ENCODE measurements around the gene RET. TPM values are rescaled to one million over a fixed set of nuclear protein-coding genes. Genes with fewer than 3 reads are reported as not detected.

RET gene
- total RNA-seq, 1 donor from 2014 or later: 1.0 TPM

DNA sequence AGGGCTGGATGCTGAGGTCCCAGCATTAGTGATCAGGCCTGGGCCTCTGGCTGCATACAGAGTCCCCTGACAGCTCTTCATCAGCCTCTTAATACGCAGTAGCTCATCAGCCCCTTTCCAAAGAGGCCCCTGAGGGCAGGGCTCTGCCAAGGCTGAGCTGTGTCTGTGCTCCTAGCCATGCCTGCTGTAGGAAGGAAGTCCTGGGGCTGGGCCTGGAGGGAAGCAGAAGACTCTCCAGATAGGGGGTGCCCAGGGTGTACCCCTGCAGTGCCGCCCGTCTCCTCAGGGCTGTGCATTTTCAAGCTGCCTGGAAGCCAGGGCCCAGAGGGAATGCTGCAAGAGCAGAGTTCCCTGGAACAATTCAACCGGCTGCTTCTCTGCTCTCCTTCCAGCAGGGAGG, 7.3 kb upstream of the RET start:
- no peak for DNase-seq
- no peaks in the 10 kb centered on the region for H3K36me3 ChIP-seq
- no peaks in the 10 kb centered on the region for H3K4me1 ChIP-seq
- H3K27ac ChIP-seq: no peak overlapping the region
- H3K27me3 ChIP-seq: peaks cover 9% of the 10 kb centered on the region
- no peak overlapping the region for H3K4me3 ChIP-seq
- H3K9me3 ChIP-seq: no peaks in the 10 kb centered on the region
- TF ChIP-seq, protein P1, sequence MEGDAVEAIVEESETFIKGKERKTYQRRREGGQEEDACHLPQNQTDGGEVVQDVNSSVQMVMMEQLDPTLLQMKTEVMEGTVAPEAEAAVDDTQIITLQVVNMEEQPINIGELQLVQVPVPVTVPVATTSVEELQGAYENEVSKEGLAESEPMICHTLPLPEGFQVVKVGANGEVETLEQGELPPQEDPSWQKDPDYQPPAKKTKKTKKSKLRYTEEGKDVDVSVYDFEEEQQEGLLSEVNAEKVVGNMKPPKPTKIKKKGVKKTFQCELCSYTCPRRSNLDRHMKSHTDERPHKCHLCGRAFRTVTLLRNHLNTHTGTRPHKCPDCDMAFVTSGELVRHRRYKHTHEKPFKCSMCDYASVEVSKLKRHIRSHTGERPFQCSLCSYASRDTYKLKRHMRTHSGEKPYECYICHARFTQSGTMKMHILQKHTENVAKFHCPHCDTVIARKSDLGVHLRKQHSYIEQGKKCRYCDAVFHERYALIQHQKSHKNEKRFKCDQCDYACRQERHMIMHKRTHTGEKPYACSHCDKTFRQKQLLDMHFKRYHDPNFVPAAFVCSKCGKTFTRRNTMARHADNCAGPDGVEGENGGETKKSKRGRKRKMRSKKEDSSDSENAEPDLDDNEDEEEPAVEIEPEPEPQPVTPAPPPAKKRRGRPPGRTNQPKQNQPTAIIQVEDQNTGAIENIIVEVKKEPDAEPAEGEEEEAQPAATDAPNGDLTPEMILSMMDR (IDR thresholded peaks at IDR 0.05): no peak
- no peak for ATAC-seq
- intact Hi-C loops (cut with DNase I): no loop called here

DNA sequence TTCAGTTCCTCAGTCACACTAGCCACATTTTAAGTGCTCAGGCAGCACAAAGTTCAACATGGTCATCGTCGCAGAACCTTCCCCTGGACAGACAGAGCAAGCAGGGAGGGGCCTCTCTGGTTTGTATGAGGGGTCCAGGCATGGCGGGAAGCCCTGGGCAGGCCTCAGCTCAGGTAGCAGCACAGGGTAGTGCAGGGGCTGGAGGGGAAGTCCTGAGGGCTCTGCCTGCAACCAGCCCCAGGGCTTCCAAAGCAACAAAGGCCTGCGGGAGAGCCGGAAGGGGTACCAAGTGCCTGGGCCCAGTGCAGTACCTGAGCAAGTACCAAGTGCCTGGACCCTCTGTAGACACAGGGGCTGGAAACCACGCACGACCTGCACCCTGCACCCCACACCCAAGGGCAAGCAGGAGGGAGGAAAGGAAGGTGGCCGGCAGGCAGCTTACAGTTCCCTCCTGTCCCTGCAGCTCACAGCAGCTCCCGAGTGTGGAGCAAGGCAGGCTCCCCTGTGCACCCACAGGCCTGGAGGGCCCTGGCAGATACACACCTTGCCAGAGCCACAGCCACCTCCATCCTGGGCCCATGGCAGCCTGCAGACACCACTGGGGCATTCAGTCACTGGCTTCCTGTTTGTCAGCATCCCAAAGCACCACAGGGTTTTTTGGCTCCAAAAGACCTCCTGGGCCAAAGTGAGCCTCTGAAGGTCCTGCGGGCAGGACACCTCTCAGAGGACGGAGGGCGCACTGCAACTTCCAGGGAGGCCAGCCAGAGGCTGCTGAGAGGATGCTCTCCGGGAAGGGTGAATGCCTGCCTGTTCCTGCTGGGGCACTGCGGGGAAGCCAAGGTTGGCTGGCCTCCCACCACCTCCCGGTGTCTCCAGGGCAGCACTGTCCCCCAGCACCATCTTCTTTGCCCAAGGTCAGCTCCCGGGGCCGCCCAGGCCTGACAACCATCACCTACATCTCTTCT, 6.5 kb upstream of the RET start:
- TF ChIP-seq, protein P1 (IDR thresholded peaks at IDR 0.05): no peak

DNA sequence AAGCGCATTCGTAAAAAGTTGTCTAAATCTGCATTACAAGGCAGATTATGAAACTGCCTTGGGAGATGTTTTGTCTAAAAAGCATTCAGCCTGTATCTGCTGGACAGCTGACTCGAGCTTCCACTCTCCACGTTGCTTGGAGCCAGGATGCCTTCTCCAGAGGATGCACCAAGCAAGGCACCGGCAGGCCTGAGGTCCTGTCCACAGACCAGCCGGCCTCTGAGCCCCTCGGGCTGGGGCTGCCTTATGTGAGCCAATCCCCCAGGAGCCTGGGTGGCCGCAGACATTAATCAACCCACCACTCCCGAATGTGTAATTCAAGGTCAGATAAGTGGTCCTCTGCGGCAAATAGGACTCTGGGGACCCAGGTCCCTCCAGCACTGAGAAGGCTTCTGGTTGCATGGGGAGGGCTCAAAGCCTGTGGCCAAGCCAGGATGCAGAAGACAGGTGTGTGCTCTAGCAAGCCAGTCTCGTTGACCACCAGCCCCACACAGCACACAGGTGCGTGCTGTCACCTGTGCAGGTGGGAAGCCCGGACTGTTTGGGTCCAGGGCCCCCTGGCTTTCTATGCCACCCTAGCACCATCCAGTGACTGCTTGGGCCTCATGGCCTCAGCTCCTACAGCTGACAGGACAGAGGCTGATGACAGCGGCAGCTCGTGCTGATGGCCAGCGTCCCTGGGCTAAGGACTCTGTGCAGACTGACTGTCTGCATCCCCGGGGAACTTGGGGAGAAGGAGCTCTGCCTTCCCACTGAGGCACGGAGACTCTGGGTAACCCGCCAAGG, 4.8 kb upstream of the RET start:
- intact Hi-C loops (cut with DNase I): no loop called here
- Histone ChIP-seq H3K36me3 (no peaks in the 10 kb centered on the region), H3K4me3 (no peak overlapping the region), H3K4me1 (no peaks in the 10 kb centered on the region), H3K27me3 (peaks cover 30% of the 10 kb centered on the region), H3K9me3 (no peaks in the 10 kb centered on the region), H3K27ac (no peak overlapping the region)
- TF ChIP-seq, protein P1 (IDR thresholded peaks at IDR 0.05): no peak
- no peak for ATAC-seq
- no peak for DNase-seq

More for the DNA sequence above, 6.5 kb upstream of the RET start:
- Histone ChIP-seq H3K27ac (no peak overlapping the region), H3K4me3 (no peak overlapping the region), H3K36me3 (no peaks in the 10 kb centered on the region), H3K27me3 (peaks cover 17% of the 10 kb centered on the region), H3K9me3 (no peaks in the 10 kb centered on the region), H3K4me1 (no peaks in the 10 kb centered on the region)
- DNase-seq (no peak), ATAC-seq (no peak)
- intact Hi-C loops (cut with DNase I): no loop called here

DNA sequence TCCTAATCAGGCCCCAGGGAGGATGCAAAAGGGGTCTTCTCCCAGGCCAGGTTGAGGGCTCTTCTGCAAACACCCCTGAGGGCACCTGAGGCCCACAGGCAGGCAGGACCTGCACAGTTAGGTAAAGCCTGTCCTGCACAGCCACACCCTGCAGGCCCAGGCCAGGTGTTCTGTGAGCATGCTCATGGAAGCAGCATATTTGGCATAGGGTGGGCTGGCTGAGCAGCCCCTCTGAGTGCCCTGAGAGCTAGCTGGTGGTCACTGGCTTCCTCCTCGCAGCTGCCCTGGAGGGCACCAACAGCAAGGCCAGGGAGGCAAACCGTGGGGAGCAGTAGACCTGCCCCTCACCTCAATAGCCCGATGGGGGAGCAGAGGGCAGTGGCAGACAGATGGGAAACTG, 3.7 kb upstream of the RET start:
- TF ChIP-seq, protein P1 (IDR thresholded peaks at IDR 0.05): no peak
- H3K4me3 ChIP-seq: no peak overlapping the region
- intact Hi-C loops (cut with DNase I): no loop called here
- H3K4me1 ChIP-seq: peaks cover 4% of the 10 kb centered on the region
- ATAC-seq (no peak), DNase-seq (no peak)
- no peaks in the 10 kb centered on the region for H3K9me3 ChIP-seq
- H3K27ac ChIP-seq: no peak overlapping the region
- no peaks in the 10 kb centered on the region for H3K36me3 ChIP-seq
- H3K27me3 ChIP-seq: peaks cover 37% of the 10 kb centered on the region

DNA sequence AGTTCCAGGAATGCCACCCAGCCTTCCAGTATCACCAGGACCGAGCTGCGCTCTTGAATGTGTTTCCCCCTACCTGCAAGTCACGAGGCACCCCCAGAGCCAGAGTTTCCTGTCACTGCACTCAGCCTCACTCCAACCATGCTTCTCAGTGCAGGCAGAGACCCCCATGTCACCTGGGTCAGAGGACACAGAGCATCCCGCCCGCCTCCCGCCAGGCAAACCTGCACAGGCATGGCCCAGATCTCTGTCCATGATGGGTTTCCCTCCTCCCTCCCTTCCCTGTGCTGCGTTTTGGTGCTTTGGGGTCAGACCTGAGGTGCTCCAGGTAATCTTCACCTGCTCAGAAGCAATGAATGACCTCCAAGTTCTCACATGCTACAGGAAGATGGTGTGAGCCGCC, 3.1 kb upstream of the RET start:
- H3K4me1 ChIP-seq: peaks cover 4% of the 10 kb centered on the region
- H3K36me3 ChIP-seq: no peaks in the 10 kb centered on the region
- no peak overlapping the region for H3K4me3 ChIP-seq
- no peaks in the 10 kb centered on the region for H3K9me3 ChIP-seq
- TF ChIP-seq, protein P1 (IDR thresholded peaks at IDR 0.05): no peak
- no peak overlapping the region for H3K27ac ChIP-seq
- ATAC-seq (no peak), DNase-seq (no peak)
- intact Hi-C loops (cut with DNase I): no loop called here
- H3K27me3 ChIP-seq: peaks cover 40% of the 10 kb centered on the region

Measured in upper lobe of right lung (tissue), 1 donor.